Loucy (cell line): ENCODE results near the gene FADS1.

Experiments used
- EZH2phosphoT487 ChIP-seq: fragments of 200-600 bp; IDR thresholded peaks from 2 replicates; pipeline ENCODE4 v1.6.1; 2018; ENCODE audit warnings: antibody characterized with exemption, mild to moderate bottlenecking, moderate library complexity, borderline replicate concordance
- TF ChIP-seq, protein P1 (sequence below): fragments of 200-600 bp; sonication (generic); conservative IDR thresholded peaks from 2 replicates; pipeline ENCODE4 v1.5.1; 2014; ENCODE audit warnings: mild to moderate bottlenecking, antibody characterized with exemption, low read length

DNA sequence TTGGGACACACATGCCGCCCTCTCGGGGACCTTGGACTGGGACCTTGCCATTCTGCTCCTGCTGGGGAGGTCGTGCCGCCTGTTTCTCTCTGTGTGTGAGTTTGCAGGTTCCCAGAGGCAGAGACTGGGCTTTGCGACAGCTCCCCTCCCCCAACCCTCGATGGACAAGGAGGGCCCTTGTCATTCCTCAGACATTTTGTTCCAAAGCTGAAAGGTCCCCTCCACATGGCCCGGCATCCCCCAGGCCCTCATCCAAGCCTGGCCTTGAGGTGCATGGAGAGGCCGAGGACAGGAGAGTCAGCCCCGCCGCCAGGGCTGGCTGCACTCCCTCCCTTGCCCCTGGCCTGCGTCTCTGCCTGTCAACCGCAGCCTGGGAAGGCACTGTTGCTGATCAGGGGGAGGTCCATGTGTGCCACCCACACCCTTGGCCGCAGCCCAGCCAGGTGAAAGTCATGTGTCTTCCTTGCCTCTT is 36.9 kb upstream of the FADS1 start:
- TF ChIP-seq, protein P1, sequence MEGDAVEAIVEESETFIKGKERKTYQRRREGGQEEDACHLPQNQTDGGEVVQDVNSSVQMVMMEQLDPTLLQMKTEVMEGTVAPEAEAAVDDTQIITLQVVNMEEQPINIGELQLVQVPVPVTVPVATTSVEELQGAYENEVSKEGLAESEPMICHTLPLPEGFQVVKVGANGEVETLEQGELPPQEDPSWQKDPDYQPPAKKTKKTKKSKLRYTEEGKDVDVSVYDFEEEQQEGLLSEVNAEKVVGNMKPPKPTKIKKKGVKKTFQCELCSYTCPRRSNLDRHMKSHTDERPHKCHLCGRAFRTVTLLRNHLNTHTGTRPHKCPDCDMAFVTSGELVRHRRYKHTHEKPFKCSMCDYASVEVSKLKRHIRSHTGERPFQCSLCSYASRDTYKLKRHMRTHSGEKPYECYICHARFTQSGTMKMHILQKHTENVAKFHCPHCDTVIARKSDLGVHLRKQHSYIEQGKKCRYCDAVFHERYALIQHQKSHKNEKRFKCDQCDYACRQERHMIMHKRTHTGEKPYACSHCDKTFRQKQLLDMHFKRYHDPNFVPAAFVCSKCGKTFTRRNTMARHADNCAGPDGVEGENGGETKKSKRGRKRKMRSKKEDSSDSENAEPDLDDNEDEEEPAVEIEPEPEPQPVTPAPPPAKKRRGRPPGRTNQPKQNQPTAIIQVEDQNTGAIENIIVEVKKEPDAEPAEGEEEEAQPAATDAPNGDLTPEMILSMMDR: no peak
- TF ChIP-seq EZH2phosphoT487: no peak
